ENCODE measurements around the gene SULT1A2.
"Not testable (repeated sequence)": the region's sequence is repeated elsewhere in the genome, so short reads cannot be mapped to it uniquely, and the experiment has no call there.

SULT1A2 gene

DNA sequence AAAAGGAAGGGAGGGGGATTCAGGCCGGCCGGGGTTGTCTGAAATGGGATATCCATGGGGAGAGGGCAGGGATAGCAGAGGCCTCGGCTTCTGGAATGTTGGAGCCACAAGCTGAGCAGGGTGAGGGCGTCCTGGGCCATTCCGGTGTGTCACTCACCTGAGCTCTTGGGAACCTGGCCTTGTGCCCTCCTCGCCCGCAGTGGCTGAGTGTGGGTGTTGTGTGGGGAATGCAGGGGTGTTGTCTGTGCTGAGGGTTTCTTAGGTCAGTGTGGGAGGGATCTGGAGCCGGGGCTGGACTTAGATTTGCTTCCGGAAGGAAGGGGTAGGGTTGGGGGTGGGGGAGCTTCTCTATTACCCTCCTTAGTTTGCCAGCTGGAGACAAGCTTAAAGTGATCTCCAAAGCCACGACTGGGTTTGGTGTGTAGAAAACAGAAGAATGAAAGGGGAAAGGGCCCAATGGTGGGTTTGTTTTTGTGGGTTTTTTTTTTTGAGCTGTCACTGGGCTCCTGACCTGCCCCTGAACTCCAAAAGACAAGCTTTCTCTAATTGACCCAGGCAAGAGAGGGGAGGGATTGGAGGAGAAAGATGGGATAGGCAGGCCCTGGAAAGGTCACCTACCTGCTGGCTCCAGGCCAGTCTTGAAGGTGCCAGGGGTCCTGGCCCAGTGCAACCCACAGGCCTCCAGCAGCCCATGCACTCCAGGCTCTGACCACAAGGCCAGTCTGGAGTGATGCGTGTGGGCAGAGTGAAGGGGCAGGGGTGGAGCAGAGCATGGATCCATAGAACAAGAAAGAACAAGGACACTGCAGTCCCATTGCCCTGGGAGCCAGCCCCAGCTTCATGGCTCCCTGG, at the start of gene SULT1A2:
Gene SULT1A2 (minus strand): TSS at position 211 of the 852 bp plus-strand sequence. CDS start 1,120 bp downstream, outside the sequence.
- Histone ChIP-seq H4K20me1 (ENCODE audit: insufficient read depth, low read length, poor library complexity, severe bottlenecking) (no peaks in the 10 kb centered on the region), H3K4me1 (ENCODE audit: insufficient read depth, low read length, poor library complexity, severe bottlenecking) (no peaks in the 10 kb centered on the region), H3K36me3 (ENCODE audit: insufficient read depth, low read length) (peaks cover 11% of the 10 kb centered on the region; the same call in 1 of the 2 replicates), H3K9ac (ENCODE audit: low read depth, low read length, poor library complexity, severe bottlenecking) (no peak within 1 kb of the TSS), H3K9me2 (replicated peaks; ENCODE audit: low read depth, low read length) (no peaks in the 10 kb centered on the region), H3K9me3 (ENCODE audit: insufficient read depth, low read depth, low read length) (no peaks in the 10 kb centered on the region), H3K79me2 (ENCODE audit: insufficient read depth, low read length) (no peaks in the 10 kb centered on the region), H2AFZ (ENCODE audit: low read length) (no peak within 1 kb of the TSS), H3F3A (ENCODE audit: low read depth) (no peaks in the 10 kb centered on the region), H3K27me3 (ENCODE audit: insufficient read depth, low read length, poor library complexity, severe bottlenecking) (no peaks in the 10 kb centered on the region), H3K4me2 (ENCODE audit: low read depth, low read length, poor library complexity, severe bottlenecking) (no peak within 1 kb of the TSS), H3K4me3 (ENCODE audit: low read length, poor library complexity, severe bottlenecking) (no peak within 1 kb of the TSS)
- TF ChIP-seq CTCF (conservative IDR thresholded peaks at IDR 0.05; ENCODE audit: low read length) (no peak), EZH2phosphoT487 (IDR thresholded peaks at IDR 0.05; ENCODE audit: borderline replicate concordance) (no peak)

DNA sequence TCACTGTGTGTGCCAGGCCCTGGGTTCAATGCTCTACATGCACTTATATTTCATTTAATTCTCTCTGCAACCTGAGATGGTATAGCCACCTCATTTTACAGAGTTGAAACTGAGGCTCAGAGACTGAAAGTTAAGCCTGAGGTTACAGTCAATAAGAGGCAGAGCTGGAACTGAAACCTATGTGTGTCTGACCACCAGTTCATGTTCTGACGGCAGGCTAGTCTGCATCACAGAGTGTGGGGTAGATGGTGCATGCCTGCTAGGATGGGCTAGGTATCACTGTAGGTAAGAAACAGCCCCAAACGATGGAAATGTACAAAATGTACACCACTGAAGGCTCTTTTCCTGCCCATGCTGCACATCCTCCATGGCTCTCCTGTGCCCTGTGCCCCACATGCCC, 43.1 kb upstream of the SULT1A2 start:
- H2AFZ ChIP-seq (ENCODE audit: low read length); H3K27me3 ChIP-seq (ENCODE audit: insufficient read depth, low read length, poor library complexity, severe bottlenecking); H3F3A ChIP-seq (ENCODE audit: low read depth); H3K9me3 ChIP-seq (ENCODE audit: insufficient read depth, low read depth, low read length); H3K4me3 ChIP-seq (ENCODE audit: low read length, poor library complexity, severe bottlenecking); H3K9ac ChIP-seq (ENCODE audit: low read depth, low read length, poor library complexity, severe bottlenecking); H3K9me2 ChIP-seq (replicated peaks; ENCODE audit: low read depth, low read length); H3K79me2 ChIP-seq (ENCODE audit: insufficient read depth, low read length); H4K20me1 ChIP-seq (ENCODE audit: insufficient read depth, low read length, poor library complexity, severe bottlenecking); H3K36me3 ChIP-seq (ENCODE audit: insufficient read depth, low read length); H3K4me1 ChIP-seq (ENCODE audit: insufficient read depth, low read length, poor library complexity, severe bottlenecking); H3K4me2 ChIP-seq (ENCODE audit: low read depth, low read length, poor library complexity, severe bottlenecking): not testable (repeated sequence)

- not testable (repeated sequence) for H3K9ac ChIP-seq (ENCODE audit: low read depth, low read length, poor library complexity, severe bottlenecking); H3K79me2 ChIP-seq (ENCODE audit: insufficient read depth, low read length); H3K36me3 ChIP-seq (ENCODE audit: insufficient read depth, low read length); H2AFZ ChIP-seq (ENCODE audit: low read length); H3F3A ChIP-seq (ENCODE audit: low read depth); H3K9me2 ChIP-seq (replicated peaks; ENCODE audit: low read depth, low read length); H3K4me1 ChIP-seq (ENCODE audit: insufficient read depth, low read length, poor library complexity, severe bottlenecking); H3K27me3 ChIP-seq (ENCODE audit: insufficient read depth, low read length, poor library complexity, severe bottlenecking); H3K9me3 ChIP-seq (ENCODE audit: insufficient read depth, low read depth, low read length); H3K4me3 ChIP-seq (ENCODE audit: low read length, poor library complexity, severe bottlenecking); H3K4me2 ChIP-seq (ENCODE audit: low read depth, low read length, poor library complexity, severe bottlenecking); H4K20me1 ChIP-seq (ENCODE audit: insufficient read depth, low read length, poor library complexity, severe bottlenecking)
These were observed 41.5 kb upstream of the SULT1A2 start for GRCh38 chr16:28638359-28638758.

- not testable (repeated sequence) for H3K9ac ChIP-seq (ENCODE audit: low read depth, low read length, poor library complexity, severe bottlenecking); H3K4me2 ChIP-seq (ENCODE audit: low read depth, low read length, poor library complexity, severe bottlenecking); H3K9me2 ChIP-seq (replicated peaks; ENCODE audit: low read depth, low read length); H3K27me3 ChIP-seq (ENCODE audit: insufficient read depth, low read length, poor library complexity, severe bottlenecking); H3F3A ChIP-seq (ENCODE audit: low read depth); H4K20me1 ChIP-seq (ENCODE audit: insufficient read depth, low read length, poor library complexity, severe bottlenecking); H3K9me3 ChIP-seq (ENCODE audit: insufficient read depth, low read depth, low read length); H3K4me3 ChIP-seq (ENCODE audit: low read length, poor library complexity, severe bottlenecking); H2AFZ ChIP-seq (ENCODE audit: low read length); H3K4me1 ChIP-seq (ENCODE audit: insufficient read depth, low read length, poor library complexity, severe bottlenecking); H3K79me2 ChIP-seq (ENCODE audit: insufficient read depth, low read length); H3K36me3 ChIP-seq (ENCODE audit: insufficient read depth, low read length)
These were observed 40.9 kb upstream of the SULT1A2 start, which contains the start of gene NPIPB8 for GRCh38 chr16:28637765-28638164. TSS of gene NPIPB8 (plus strand) at chr16:28638065. CDS start at chr16:28638361, 296 bp downstream.

- not testable (repeated sequence) for H4K20me1 ChIP-seq (ENCODE audit: insufficient read depth, low read length, poor library complexity, severe bottlenecking); H3K79me2 ChIP-seq (ENCODE audit: insufficient read depth, low read length); H3K4me2 ChIP-seq (ENCODE audit: low read depth, low read length, poor library complexity, severe bottlenecking); H3K36me3 ChIP-seq (ENCODE audit: insufficient read depth, low read length); H3K9me2 ChIP-seq (replicated peaks; ENCODE audit: low read depth, low read length); H3K9ac ChIP-seq (ENCODE audit: low read depth, low read length, poor library complexity, severe bottlenecking); H3F3A ChIP-seq (ENCODE audit: low read depth); H3K4me1 ChIP-seq (ENCODE audit: insufficient read depth, low read length, poor library complexity, severe bottlenecking); H2AFZ ChIP-seq (ENCODE audit: low read length); H3K4me3 ChIP-seq (ENCODE audit: low read length, poor library complexity, severe bottlenecking); H3K9me3 ChIP-seq (ENCODE audit: insufficient read depth, low read depth, low read length); H3K27me3 ChIP-seq (ENCODE audit: insufficient read depth, low read length, poor library complexity, severe bottlenecking)
These were observed 39.4 kb upstream of the SULT1A2 start for GRCh38 chr16:28636093-28636823.

GRCh38 chr16:28630905-28631304, 34.1 kb upstream of the SULT1A2 start:
- not testable (repeated sequence) for H3K9me3 ChIP-seq (ENCODE audit: insufficient read depth, low read depth, low read length); H4K20me1 ChIP-seq (ENCODE audit: insufficient read depth, low read length, poor library complexity, severe bottlenecking); H3K79me2 ChIP-seq (ENCODE audit: insufficient read depth, low read length); H3K9ac ChIP-seq (ENCODE audit: low read depth, low read length, poor library complexity, severe bottlenecking); H3K27me3 ChIP-seq (ENCODE audit: insufficient read depth, low read length, poor library complexity, severe bottlenecking); H3K4me1 ChIP-seq (ENCODE audit: insufficient read depth, low read length, poor library complexity, severe bottlenecking); H3K4me3 ChIP-seq (ENCODE audit: low read length, poor library complexity, severe bottlenecking); H3F3A ChIP-seq (ENCODE audit: low read depth); H2AFZ ChIP-seq (ENCODE audit: low read length); H3K4me2 ChIP-seq (ENCODE audit: low read depth, low read length, poor library complexity, severe bottlenecking); H3K9me2 ChIP-seq (replicated peaks; ENCODE audit: low read depth, low read length); H3K36me3 ChIP-seq (ENCODE audit: insufficient read depth, low read length)

All from Loucy (cell line).